Upper lobe of left lung (tissue), 4 donors: ENCODE measurements around the gene OR13F1.

Experiments used
- EP300 ChIP-seq, 4 donors: sonication (generic); formaldehyde crosslinking; IDR thresholded peaks; one replicate each; pipeline ENCODE4 v1.5.1; 2017; ENCODE audit warnings: antibody characterized with exemption in 4 of 4, control low read depth in 2 of 4
- POLR2A ChIP-seq, 4 donors: fragments of 450-650 bp; IDR thresholded peaks; one replicate each; pipeline ENCODE4 v1.5.1; 2016 to 2017; ENCODE audit warnings: antibody characterized with exemption in 4 of 4, mild to moderate bottlenecking in 2 of 4
- POLR2AphosphoS5 ChIP-seq, 2 donors: sonication (generic); formaldehyde crosslinking; IDR thresholded peaks; one replicate each; pipeline ENCODE4 v1.5.1; 2017; ENCODE audit warnings: antibody characterized with exemption in 2 of 2
- TF ChIP-seq, protein P1 (sequence below), 6 experiments: fragments of 450-650 bp in 4 of 6; fragments of 200-600 bp in 2 of 6; sonication (generic) in 2 of 6; IDR thresholded peaks; one replicate each; pipeline ENCODE4 v1.5.1; 2016 to 2019; ENCODE audit warnings: antibody characterized with exemption in 6 of 6

DNA sequence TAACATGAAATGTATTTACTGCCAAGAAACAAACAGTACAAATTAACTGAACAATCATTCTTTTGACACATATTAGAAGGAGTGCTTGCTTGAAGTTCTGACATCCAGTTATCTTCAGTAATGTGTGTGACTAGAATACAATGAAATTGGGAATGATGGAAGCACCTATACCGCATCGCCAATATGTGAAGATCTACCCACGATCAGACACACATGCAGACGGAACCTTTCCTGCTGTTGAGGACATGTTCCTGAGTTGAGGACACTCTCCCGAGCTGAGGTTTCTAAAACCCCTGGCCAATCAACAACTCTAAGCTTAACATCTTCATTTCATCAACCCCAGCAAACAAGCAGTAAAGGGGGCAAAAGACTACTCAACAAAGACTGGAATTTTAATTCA lies 32.7 kb downstream of the OR13F1 start, which contains the start of gene OR13C3:
- TF ChIP-seq POLR2A (IDR thresholded peaks at IDR 0.05) (no peak), POLR2AphosphoS5 (IDR thresholded peaks at IDR 0.05) (no peak), EP300 (IDR thresholded peaks at IDR 0.05) (no peak)
- TF ChIP-seq, protein P1, sequence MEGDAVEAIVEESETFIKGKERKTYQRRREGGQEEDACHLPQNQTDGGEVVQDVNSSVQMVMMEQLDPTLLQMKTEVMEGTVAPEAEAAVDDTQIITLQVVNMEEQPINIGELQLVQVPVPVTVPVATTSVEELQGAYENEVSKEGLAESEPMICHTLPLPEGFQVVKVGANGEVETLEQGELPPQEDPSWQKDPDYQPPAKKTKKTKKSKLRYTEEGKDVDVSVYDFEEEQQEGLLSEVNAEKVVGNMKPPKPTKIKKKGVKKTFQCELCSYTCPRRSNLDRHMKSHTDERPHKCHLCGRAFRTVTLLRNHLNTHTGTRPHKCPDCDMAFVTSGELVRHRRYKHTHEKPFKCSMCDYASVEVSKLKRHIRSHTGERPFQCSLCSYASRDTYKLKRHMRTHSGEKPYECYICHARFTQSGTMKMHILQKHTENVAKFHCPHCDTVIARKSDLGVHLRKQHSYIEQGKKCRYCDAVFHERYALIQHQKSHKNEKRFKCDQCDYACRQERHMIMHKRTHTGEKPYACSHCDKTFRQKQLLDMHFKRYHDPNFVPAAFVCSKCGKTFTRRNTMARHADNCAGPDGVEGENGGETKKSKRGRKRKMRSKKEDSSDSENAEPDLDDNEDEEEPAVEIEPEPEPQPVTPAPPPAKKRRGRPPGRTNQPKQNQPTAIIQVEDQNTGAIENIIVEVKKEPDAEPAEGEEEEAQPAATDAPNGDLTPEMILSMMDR (IDR thresholded peaks at IDR 0.05), result no peak
